ENCODE results near the gene PHGDH.
"Not testable (repeated sequence)": the region's sequence is repeated elsewhere in the genome, so short reads cannot be mapped to it uniquely, and the experiment has no call there.

PHGDH gene

DNA sequence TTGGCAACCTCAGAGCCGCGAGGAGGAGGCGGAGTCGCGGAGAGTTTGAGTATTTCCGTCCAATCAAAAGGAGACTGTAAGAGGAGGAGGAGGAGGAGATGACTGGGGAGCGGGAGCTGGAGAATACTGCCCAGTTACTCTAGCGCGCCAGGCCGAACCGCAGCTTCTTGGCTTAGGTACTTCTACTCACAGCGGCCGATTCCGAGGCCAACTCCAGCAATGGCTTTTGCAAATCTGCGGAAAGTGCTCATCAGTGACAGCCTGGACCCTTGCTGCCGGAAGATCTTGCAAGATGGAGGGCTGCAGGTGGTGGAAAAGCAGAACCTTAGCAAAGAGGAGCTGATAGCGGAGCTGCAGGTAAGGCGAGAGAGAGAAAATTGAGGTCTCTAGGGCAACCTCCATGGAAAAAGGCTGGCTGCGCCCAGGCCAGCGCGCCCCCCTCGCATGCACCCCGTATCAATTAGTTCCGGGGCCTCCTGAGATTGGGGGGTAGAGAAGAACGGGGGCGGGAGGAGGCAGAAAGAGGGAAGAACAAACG, at the start of gene PHGDH:
TSS of gene PHGDH (plus strand) at position 131 of the 538 bp plus-strand sequence. CDS start at position 220, 89 bp downstream.
- peak; percentile 29 to 45 for DNase-seq (ENCODE audit: low read depth in 2 of 2)

DNA sequence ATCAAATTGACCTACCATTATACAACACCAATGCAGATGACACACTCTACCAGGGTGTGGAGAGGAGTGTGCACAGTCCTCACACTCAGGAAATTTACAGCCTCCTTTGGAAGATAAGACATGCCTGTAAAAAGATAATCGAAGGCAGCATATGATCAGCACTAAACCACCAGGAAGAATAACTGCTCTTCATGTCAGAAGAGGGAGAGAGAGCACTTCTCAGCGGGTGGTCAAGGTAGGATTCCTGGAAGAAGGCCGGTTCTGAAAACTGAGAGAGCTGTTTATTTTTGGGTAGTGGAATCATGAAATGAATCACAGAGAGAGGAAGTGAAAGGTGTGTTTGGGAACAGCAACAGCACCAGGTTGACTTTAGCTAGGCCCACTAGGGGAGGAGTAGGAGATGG, 49.7 kb upstream of the PHGDH start:
- DNase-seq (ENCODE audit: low read depth in 2 of 2), result no peak

DNA sequence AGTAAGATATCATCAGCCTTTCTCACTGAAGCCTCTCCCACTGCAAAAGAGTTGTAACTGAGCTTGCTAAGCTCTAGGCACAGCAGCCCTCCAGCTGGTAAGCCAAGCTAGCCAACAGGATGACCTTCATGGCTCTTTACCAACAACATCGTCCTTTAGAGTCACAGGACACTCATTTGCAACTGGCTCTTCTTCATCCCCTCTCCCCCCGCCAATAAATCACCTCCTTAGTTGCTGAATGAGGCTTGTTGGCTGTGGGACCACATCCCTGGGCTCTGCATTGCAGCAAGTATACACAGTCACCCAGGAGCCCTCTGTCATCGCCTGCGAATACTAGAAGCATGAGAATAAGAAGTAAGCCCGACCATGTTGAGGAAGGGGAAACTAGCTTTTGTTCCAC, 47.7 kb upstream of the PHGDH start:
- no peak for DNase-seq (ENCODE audit: low read depth in 2 of 2)

DNA sequence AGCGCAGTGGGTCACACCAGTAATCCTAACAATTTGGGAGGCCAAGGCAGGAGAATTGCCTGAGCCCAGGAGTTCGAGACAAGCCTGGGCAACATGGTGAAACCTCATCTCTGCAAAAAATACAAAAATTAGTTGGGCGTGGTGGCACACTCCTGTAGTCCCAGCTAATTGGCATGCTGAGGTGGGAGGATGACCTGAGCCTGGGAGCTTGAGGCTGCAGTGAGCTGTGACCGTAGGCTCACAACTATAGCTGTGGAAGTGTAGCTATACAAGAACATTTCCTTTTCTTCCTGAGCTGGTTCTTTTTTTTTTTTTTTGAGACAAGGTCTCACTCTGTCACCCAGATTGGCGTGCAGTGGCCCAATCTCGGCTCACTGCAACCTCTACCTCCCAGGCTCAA, 44.6 kb upstream of the PHGDH start:
- no peak for DNase-seq (ENCODE audit: low read depth in 2 of 2)

DNA sequence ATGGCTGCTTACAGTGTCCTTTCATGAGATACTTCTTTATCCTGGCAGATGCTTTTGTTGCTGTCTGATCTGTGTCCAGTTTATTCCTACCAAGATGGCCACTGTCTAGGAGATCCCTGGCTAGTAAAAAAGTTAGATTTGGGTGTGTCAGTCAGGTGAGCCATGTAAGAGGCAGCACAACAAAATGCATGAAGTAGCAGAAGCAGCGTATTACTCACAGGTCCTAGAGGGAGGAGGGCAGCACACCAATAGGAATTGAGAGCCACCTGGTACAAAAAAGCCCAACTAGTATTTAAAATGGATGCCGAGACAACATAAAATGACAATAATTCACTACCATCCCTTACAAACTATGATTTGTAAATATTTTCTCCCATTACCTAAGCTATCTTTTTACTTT, 40.8 kb upstream of the PHGDH start:
- no peak for DNase-seq (ENCODE audit: low read depth in 2 of 2)

DNA sequence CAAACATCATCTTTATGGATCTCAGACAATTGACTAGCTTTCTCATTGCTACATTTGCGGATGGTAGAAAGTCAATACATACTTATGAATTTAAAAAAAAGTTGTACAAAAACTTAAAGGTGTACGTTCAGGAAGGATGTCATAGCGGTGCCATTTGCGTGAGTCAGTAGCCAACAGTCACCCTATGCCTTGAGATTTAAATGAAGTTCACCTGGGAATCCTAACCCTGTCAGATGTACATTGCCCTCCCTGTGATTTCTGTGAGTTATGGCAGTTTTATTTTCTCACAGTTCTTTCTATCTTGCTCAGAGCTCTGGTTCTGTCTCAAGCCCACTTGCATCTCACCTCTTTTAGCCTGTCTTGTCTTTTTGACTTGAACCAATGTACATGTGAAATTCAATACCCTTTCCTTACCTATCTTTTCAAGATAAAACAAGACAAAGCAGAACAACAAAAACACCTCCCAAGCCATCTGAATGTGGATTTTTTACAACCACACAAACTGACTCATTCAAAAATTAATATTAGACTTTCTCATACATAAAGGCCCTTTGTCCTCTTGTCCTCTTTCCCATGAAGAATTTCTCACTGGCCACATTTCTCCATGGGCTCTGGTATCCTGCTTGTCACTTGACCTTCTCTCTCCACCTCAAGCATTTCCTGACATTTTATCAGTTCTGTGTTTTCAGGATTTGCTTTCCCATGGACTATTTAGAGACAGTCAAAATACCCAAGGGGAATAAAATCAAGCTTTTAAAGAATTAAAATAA, 38.4 kb upstream of the PHGDH start:
- DNase-seq (ENCODE audit: low read depth in 2 of 2), result no peak

DNA sequence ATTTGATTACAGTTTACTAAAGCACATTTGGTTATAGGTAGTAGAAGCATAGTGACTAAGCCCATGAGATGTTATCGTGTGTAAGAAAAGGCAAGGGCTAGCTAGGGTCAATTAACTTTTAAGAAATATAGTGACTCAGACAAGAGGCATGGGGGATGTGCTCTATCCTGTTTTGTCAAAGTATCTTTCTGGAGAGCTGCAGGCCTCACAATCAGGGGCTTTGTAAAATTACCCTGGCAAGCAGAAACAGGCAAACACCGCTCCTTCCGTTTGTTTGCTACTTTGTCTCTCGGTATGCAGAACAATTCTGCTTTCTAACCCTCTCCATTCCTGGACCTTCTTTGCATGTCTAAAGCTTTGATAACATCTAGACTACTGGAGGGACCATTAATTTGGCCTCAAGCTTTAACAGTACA, 37.6 kb upstream of the PHGDH start:
- DNase-seq (ENCODE audit: low read depth in 2 of 2), result no peak

DNA sequence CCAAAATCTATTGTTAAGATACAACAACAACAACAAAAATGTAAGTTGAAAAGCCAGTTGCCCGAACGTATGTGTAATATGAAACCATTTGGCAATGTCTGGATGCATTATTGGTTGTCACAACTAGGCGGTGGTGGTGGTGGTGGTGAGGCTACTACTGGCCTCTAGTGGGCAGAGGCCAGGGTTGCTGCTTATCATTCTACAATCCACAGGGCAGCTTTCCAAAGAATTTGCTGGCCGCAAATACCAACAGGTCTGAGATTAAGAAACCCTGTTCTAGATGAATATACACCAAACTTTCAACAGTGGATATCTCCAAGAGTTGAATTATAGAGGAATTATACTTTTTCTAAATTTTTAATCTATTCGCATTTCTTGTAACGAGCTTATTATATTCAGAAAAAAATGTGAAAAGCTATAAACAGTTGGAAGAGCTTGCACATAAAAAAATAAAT, 36.9 kb upstream of the PHGDH start:
- peak in 1 of 2 donors; percentile 5 for DNase-seq (ENCODE audit: low read depth in 2 of 2)

DNA sequence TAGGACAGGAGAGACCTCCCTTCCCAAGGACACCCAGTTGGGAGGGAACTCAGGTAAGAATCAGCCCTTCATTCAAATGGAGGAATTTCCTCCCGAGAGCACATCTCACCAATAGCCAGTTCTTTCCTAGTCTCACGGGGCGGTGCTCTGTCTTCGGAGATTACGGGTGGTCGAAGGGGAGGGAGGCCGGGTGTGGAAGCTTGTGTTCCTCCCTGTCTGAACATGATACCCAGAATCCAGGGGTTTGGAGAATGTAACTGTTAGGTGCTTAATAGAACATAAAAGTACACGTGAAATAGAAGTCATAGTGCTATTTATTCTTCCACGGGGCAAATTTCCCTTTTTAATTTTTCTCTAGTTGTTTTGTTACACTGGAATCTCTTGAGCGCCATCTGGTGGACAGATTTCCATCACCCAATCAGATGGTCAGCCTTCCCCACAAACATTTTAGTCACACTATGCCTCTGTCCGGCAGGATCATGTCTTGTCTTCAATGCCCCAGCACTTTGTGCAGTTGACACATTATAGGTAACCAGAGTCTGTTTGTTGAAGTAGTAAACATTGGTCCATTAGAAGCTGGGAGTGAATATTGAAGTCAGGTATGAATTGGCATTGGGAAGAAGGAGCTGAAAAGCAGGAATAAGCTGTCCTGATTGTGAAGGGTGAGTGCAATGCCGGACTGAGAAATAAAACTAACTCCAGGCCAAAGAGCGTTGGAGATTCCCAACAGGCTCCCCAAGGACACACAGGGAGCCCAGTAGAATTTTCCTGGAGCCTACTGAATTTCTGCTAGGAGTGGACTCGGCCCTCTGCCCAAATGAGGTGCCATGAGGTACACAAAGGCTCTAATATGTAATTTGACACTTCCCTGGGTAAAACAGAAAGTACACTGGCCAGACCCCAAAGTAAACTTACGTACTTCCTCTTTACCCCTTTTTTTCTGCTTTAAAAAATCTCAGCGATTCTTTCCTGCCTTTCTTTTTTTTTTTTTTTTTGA, 36.1 kb upstream of the PHGDH start:
- peak; percentile 46 to 52 for DNase-seq (ENCODE audit: low read depth in 2 of 2)

DNA sequence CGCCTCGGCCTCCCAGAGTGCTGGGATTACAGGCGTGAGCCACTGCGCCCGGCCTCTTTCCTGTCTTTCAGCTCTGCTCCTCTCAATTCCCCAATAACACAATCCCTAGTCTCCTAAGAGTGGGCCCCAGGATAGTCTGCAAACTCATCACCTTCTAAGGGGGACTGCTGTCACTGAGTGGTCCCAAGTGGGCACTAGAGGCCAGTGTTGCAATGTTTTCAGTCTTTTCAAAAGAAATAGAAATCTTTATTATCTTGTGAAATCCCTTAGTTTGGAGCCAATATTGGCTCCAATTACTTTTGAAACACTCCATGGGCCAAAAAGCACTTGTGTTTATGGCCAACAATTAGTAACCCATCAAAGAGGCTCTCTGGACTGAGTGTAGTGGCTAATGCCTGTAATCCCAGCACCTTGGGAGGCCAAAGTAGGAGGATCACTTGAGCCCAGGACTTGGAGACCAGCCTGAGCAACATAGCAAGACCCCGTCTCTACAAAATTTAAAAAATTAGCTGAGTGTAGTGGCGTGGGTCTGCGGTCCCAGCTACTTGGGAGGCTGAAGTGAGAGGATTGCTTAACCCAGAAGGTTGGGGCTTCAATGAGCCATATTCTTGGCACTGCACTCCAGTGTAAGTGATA, 35.0 kb upstream of the PHGDH start:
- no peak for DNase-seq (ENCODE audit: low read depth in 2 of 2)

DNA sequence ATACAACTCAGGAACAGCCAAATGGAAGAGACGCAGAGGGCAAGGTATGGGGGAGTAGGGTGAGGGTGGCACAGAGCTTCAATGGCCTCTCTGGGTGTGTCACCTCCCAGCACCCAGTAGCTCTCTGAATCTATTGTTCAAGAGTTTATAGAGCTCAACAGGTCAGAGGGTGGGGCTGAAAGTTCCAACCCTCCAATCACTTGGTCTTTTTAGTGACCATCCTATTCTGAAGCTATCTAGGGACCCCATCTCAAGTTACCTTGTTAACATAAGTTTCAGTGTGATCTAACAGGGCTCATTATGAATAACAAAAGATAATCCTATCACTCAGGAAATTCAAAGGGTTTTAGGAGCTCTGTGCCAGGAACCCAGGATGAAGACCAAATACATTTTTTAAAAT, 32.5 kb upstream of the PHGDH start:
- DNase-seq (ENCODE audit: low read depth in 2 of 2), result no peak

DNA sequence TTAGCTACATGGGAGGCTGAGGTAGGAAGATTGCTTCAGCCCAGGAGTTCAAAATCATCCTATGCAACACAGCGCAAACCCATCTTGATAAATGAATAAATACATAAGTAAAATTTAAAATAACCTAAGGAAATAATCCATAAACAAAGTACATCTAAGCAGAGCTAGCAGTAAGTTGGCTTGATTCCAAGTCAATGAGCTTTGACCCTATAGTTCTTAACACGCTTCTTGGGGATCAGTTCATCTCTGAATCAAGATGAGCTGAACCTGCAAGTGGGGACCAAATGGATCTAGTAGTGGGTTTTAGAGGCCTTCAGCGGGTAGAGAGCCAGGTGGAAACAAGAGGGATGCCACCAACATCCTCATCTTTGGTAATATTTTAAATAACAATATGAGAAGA, 31.5 kb upstream of the PHGDH start:
- no peak for DNase-seq (ENCODE audit: low read depth in 2 of 2)

DNA sequence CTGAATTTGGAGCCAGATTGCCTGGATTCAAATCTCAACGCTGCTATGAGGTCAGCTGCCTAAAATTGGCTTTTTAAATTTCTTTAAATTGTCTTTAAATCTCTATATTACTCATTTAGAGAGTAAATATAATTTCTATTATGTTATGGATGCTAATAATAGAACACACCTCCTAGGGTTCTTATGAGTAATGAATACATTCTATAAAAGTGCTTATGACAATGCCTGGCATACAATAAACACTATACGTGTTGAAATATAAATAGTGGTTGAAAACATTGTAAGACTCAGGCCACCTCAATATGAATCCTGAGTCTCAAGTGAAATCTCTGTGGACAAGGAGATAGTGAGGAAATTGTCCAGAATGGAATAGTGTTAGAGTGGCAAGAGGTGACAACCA, 31.0 kb upstream of the PHGDH start:
- DNase-seq (ENCODE audit: low read depth in 2 of 2), result no peak

DNA sequence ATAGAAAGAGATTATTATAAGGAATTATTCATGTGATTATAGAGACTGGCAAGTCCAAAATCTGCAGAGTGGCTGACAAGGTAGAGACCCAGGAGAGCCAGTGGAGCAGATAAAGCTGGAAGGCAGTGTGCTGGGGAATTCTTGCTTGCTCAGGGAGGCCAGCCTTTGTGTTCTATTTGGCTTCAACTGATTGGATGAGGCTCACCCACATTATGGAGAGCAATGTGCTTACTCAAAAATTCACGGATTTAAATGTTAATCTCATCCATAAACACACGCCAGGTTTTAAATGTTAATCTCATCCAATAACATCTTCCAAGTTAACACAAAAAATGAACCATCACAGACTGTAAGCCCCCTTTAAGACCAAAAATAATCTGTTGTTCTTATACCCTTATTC, 30.2 kb upstream of the PHGDH start:
- DNase-seq (ENCODE audit: low read depth in 2 of 2), result no peak

DNA sequence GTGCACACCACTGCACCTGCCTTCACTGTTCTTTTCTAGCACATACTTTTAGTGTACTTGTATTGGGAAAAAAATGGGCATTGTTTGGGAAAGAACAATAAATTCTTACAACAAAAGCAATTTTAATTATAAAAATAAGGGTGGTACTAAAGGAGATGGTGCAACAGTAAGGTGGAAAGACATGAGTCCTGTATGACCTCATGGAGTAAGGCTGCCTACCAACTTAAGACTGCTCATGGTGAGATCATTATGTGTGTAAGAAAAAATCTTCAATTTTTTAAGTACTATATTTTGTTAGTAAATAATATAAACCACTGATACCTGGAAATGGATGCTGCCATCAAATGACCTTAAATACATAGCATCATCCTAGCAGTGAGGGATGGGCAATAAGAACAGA, 29.6 kb upstream of the PHGDH start:
- DNase-seq (ENCODE audit: low read depth in 2 of 2), result no peak

DNA sequence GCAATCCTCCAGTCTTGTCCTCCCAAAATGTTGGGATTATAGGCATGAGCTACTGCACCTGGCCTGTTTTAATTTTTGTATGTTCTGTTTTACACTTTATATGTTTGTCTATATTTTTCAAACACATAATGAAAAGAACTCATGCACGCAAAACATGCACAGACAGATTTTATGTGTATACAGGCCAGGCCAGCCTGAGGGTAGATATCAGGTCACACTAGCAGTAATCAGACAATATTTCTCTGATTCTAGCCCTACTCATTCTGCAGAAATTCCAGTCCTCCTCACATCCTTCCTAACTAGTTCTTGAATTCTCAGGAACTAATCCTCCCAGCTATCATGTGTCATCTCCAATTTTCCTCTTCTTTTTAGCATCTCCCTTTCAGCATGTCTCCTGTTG, 27.8 kb upstream of the PHGDH start:
- no peak for DNase-seq (ENCODE audit: low read depth in 2 of 2)

DNA sequence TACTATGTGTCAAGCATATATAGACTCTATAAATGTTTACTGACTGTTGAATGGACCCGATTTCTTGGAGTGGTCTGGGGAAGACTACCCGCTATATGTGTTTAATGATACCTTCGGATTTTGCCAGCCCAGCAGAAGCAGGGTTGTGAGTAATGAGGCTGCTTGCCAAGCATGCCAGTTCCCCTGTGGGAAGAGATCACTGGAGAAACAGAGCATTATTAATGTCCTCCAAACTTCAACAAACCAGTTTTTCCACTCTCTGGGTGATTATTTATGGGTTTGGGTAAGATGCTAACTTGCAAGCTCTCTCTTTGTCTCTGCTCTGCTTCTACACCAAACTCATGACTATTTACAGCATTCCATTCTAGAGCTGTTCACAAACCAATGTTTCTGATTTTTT, 25.1 kb upstream of the PHGDH start:
- no peak for DNase-seq (ENCODE audit: low read depth in 2 of 2)

DNA sequence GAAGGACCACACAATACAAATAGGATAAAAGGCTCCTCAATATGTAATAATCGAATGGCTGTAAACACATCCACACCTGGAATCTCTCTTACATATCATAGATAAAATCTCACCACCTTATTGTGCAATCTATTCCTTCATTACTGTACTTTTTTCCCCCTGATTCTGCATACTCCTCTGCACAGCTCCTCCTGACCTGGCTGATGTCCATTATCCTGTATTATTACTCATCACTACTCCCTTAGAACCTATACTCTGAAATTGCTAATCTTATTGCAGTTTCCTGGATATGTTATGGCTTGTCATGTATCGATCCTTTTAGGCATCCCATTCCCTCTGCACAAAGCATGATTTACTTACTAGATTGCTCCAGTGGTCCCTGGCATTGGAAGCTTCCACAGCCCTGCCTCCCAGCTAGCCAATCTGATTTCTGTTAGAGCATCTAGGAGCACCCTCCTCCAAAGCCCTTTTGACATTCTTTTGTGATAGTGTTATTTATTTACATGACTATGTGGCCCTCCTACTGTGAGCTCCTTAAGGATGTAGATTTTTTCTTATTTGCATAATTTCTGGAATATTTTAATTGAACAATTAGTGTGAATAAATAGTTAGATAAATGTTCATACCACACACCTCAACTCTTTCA, 24.2 kb upstream of the PHGDH start:
- no peak for DNase-seq (ENCODE audit: low read depth in 2 of 2)

DNA sequence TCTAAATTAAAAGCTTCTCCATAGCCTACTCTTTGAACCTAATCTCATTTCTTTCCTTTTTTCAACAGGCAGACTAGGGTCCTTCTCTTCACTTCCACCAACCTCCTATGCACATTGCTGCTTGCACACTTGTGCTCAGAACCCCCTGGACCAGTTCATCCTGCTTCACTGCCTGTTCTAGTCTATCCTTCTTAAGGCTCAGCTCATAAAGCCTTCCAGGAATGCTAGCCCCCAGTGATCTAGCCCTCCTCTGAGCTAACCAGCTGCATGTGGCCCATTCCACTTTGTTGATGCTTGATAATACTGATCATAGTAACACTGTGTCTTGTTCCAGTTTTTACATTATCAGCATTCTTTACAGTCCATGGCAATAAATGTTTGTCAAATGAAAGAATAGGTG, 22.9 kb upstream of the PHGDH start:
- DNase-seq (ENCODE audit: low read depth in 2 of 2), result no peak

DNA sequence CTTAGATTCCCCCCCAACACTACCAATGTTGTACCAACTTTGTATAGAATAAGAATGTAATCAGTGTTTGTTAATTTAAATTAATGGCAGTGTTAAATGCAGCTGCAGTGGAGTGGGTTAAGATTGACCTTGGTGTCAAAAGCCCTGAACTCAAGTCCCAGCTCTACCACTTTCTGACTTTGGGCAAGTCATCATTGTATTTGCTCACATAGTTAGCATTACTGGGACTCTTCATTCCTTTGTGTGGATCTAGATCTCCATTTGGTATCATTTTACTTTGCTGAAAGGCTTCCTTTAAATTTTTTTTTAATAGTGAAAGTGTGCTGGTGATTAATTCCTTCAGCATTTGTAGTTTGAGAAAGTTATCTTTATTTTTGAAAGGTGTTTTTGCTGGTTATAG, 22.2 kb upstream of the PHGDH start:
- no peak for DNase-seq (ENCODE audit: low read depth in 2 of 2)

DNA sequence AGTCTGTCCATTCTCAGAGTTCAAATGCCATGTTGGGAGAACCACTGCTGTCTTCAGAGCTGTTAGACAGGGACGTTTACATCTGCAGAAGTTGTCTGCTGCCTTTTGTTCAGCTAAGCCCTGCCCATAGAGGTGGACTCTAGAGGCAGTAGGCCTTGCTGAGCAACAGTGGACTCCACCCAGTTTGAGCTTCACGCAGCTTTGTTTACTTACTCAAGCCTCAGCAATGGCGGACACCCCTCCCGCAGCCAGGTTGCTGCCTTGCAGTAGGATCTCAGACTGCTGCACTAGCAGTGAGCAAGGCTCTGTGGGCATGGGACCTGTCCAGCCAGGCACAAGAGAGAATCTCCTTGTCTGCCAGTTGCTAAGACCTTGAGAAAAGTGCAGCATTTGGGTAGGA, 14.9 kb upstream of the PHGDH start:
- DNase-seq (ENCODE audit: low read depth in 2 of 2), result not testable (repeated sequence)

DNA sequence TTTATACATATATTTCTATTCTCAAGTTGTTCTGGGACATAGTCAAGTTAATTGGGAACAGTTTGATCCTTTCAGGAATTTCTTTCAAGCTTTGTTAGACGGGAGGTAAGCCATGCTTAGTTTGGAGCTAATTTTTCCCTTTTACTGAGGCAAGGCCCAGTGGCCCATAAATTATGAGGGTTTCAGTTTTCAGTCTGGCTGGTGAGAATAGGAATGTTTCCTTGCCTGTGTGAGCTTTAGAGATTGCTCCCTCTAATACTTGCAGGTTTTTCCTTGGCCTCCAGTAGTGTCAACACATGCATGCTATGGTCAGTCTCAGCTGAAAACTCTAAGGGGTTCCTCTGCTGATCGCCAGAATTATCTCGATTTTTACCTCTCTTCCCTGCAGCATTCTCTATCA, 14.1 kb upstream of the PHGDH start:
- no peak for DNase-seq (ENCODE audit: low read depth in 2 of 2)
